ENCODE data around the gene TEN1.
"Not testable (repeated sequence)": the region's sequence is repeated elsewhere in the genome, so short reads cannot be mapped to it uniquely, and the experiment has no call there.

TEN1 gene

DNA sequence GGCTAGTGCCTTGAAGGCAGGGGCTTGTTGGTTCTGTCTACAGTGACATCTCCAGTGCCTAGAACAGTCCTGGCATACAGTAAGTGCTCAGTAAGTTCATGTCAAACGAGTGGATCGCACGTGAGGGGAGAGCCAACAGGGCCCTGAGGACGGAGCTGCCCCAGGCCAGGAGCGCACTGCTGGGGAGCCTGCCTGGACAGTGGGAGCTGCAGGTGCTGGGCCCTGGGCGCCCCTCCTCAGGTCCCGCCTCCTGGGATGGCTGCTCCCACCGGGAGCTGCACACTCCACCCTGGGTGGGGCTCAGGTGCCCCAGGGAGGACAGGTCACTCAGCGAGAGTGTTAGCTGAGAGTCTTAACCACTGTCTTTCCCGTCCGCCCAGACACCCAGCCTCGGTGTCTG is 46.3 kb downstream of the TEN1 start:
- DNase-seq (ENCODE audit: low read depth) = no peak

DNA sequence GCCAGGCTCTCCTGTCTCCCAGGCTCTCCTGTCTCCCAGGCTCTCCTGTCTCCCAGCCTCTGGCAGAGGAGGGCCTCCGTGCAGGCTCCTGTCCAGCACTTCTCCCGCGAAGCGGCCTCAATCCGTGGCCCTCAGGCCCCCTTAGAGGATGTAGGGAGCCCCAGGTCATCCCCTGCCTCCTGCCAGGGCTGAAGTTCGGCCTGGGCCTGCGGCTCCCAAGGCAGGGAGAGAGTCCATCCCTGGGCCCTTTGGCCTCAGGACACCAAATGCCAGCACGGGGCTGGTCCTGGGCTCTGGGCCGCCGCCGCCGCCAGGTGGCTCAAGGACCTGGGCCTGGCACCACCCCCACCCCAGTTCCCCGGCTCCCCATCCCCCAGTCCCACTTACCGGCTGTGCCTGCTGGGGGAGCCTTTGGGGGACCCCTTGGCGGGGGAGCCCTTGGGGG is 47.7 kb downstream of the TEN1 start:
- no peak for DNase-seq (ENCODE audit: low read depth)

DNA sequence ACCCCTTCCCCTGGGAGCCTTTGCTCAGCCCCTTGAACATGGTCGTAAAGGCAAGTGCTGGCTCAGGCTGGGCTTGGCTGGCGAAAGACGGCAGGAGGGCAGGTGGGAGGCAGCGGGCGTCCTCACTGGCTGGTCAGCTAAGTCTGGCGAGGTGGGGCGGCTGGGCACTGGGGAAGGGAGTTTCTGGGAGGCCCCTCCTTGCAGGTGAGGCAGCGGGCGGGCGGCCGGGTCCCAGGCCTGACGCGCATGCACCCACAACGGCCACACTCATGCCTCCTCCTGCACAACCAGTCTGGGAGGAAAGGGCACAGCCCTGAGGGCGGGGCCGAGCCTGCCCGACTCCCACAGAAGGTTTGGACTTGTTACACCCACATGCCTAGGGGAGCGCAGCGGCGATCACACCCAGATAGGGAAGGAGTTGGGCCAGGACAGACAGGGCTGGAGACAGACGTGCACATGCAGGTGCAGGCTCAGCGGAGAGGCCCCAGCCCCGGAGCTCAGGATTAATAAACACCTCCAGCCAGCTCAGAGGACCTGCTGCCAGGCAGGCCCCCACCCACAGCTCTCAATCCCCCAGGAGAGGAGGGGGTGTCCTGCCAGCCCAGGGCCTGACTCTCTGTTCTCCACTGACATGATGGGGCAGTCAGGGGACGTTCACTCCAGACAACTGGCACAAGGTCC is 48.3 kb downstream of the TEN1 start, which contains the start of gene EVPL:
EVPL (minus strand) TSS at position 148 of the 681 bp plus-strand sequence; CDS start at position 40, 108 bp downstream.
- no peak for DNase-seq (ENCODE audit: low read depth)

DNA sequence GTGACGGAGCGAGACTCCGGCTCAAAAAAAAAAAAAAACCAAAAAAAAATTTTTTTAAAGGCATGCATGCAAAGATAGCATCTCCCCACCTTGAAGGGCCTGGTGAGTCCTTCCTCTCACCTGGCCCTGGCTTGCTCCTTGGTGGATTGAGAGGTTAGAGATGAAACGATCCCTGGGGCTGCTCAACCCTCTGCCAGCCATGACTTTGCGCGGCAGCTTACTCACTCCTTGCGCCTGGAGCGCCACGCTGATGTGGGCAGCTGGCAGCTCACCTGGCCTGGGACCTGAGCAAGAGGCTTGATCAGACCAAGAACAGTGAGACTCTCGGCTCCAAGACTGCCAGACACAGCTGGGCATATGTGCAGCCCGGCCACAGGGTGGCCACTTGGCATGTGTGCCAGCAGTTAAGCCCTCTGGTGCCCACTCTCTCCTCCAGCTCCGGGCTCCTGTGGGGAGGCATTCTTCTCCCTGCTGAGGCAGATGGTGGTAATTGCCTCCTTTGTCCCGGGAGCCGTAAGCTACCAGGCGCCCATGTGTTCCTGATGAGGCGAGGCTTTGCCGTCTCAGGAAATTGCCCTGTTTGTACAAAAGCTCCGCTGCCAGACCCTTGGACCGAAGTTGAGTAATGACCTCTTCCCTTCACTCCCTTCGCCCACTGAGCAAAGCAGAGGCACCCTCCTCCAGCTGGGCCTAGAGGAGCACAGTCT is 53.2 kb downstream of the TEN1 start:
- DNase-seq (ENCODE audit: low read depth) = no peak

DNA sequence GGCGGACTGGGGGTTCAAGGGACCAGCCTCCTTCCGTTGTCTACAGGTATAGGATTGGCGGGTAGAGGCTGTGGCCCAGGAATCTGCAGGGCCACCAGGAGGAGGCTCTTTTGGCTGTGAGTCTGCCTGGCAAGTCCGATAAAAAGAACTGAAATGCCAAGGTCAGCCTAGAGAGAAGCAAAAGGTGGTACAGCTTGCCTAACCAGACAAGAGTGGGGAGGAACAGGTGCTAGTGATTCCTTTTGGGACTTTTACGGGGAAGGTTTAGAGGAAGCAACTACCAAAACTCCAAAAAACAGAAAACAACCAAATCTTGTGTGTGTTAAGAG is 53.7 kb downstream of the TEN1 start:
- DNase-seq (ENCODE audit: low read depth) = no peak

DNA sequence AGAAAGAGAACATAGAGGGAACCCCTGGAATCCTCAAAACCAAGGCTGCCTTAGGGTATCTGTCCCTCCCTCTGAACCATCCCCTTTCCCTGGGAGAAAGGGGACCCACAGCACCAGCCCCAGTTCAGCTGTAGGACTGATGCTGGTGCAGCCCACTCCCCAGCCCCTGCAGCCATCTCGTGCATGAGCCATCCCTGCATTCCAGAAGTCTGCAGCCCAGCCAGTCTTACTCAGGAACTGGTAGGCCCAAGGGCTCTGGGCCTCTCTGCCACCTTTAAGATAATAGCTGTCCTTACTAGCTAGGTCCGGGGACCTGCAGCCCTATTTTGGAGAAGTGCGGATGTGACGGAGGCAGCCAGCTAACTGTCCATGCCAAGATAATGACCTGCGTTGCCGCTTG is 54.1 kb downstream of the TEN1 start:
- no peak for DNase-seq (ENCODE audit: low read depth)

DNA sequence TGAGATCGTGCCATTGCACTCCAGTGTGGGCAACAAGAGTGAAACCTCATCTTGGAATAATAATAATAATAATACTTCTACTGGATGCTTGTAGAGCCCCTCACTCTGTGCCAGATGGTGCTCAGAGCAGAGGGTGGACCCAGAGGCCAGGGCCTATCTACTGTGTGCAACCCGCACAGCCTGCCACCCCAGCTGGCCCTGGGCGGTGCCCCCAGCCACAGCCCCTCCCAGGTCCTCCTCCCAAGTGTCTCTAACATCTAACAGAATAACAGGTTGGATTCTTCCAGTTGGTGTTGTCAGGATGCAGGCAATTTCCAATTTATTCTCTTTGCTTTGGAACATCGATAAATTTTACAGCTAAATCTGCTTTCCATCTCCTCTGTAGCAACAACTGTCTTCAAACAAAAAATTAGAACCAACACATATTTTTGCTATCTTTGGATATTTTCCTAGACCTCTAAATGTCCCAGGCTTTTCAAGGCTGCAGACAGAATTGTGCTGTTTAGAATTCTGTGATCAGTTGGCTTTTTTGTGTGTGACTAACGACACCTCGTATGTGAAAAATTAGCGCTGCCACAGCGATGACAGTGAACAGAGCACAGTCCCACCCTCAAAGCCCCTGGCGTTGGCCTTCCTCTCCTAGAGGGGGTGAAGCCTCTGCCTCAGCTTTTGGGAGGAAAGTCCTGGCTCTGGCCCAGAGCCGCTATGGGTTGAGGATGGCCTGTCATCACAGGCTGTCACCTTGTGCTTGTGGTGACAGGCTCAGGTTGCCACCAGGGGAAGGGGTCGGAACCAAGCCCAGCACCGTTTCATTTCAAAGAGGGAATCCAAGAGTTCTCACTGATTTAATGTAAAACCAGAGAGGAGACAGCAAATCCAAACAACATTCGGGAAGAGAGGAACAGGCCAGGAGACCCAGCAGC is 55.6 kb downstream of the TEN1 start:
- no peak for DNase-seq (ENCODE audit: low read depth)

DNA sequence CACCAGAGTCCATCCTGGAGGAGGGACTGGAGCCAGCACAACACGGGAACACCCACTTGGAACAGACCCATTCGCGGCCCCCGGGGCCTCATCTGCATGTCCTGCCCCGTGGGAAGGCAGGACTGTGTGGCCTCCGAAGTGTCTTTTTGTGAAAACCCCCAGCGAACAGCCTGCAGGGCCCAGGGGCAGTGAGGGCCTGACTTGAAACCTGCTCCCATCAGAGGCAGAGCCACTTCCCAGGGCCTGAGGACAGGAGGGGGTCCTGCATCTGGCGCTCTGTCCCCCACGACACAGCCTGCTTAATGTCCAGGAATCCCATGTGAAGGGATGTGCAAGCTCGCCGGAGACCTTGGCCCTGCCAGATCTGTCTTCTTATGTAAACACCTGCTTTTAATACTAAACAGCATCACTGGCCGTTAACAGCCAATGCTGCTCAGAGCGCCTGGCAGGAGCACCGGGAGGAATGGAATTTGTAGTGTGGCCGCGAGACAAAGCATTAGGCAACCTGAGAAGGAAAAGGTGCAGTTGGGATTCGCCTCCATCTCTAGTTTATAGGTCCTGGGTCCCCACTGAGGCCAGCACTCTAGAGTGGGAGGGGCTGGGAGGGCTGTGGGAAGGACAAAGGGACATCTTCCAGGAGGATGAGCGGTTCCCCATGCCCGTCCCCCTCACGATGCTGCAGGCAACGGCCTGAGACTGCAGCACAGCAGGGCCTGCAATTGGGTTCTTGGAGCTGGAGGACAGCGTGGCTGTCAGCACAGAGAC is 57.6 kb downstream of the TEN1 start:
- no peak for DNase-seq (ENCODE audit: low read depth)

DNA sequence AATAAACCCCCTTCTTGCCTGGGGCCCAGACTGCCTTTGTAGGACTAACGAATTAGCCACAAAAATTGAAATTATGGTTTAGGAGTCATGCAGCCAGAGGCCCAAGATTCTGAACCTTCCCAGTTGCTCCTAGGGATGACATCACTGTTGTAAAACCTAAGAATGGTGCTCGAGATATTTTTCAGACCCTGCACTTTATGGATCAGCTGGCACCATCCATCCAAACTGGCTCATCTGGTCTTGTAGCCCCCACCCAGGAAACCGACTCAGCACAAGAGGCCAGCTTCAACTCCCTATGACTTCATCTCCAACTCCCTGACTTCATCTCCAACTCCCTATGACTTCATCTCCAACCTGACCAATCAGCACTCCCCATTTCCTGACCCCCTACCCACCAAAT is 59.0 kb downstream of the TEN1 start:
- DNase-seq (ENCODE audit: low read depth) = no peak

DNA sequence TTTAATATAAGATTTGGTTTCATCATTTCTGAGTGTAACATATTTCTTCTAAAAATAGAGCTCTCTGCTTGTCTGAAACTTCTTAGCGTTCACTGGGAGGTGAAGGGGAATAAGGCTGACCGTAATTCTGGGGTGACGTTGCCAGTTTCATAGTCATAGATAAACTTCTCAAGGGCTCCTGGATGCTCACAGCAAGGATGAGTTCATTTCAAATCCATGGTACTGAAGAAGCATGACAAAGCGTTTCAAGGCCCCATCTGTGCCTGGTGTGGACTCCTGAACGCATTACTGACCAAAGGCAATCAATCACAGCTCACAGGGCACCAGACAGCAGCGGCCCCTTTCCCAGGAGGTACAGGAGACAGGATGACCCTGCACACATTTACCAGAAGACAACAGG is 60.1 kb downstream of the TEN1 start:
- no peak for DNase-seq (ENCODE audit: low read depth)

DNA sequence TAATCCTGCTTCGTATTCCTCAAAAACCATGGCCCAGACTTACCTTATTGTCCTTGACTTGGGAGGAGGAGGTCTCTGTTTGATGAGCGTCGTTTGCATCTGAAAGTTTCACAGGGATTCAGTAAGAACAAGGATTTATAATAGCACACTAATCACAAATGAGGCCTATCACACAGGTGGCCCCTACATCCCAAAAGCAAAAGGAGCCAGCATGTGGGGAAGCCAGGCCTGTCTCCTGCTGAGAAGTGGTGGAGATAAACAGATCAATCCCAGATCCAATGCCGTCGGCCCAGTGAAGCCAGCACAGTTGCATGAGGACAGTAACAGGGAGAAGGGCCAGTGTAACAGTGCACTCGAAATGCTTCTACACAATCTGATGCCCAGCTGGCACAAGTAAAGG is 61.3 kb downstream of the TEN1 start:
- no peak for DNase-seq (ENCODE audit: low read depth)

DNA sequence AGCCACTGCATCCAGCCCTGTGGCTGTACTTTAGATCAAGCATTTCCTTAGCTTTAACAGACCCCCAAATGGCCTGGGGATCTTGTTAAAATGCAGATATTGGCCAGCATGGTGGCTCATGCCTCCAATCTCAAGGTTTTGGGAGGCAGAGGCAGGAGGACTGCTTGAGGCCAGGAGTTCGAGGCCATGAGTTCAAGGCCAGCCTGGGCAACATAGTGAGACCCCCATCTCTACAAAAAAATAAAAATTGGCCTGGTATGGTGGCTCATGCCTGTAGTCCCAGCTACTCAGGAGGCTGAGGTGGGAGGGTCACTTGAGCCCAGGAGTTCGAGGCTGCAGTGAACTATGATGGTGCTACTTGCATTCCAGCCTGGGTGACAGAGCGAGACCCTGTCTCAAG is 63.8 kb downstream of the TEN1 start:
- DNase-seq (ENCODE audit: low read depth) = not testable (repeated sequence)

DNA sequence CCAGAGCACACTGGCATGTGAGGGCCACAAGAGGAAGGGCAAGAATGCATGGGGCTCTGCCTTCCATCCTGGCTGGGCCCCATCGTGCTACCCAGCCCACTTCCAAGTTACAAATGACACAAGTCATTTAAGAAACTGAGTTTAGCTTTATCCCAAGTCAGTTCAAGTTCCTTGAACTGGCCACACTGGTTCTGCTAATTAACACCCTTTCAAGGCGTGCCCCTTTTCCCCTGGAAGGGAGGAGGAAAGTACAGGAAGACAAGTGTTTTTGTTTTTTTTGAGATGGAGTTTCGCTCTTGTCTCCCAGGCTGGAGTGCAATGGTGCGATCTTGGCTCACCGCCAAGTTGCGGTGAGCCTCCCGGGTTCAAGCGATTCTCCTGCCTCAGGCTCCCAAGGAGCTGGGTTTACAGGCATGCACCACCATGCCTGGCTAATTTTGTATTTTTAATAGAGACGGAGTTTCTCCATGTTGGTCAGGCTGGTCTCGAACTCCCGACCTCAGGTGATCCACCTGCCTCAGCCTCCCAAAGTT is 65.5 kb downstream of the TEN1 start:
- DNase-seq (ENCODE audit: low read depth) = not testable (repeated sequence)

DNA sequence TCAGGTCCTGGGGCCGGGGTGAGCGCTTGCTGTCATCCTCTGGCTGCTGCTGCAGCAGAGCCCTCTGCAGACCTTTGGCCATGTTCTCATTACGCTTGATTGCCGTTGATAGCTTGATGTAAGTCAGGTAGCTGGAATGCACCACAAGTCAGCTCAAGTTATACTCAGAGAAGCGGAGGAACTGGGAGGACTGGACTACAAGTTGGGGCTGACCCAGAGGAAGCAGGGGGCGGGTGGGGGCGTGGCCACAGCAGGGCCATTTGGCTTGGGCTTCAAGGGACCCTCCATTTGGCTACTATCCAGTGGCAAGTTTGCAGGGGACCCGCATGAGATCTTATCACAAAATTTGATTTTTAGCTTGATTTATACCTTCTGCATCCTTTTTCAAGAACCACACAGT is 67.0 kb downstream of the TEN1 start:
- no peak for DNase-seq (ENCODE audit: low read depth)

DNA sequence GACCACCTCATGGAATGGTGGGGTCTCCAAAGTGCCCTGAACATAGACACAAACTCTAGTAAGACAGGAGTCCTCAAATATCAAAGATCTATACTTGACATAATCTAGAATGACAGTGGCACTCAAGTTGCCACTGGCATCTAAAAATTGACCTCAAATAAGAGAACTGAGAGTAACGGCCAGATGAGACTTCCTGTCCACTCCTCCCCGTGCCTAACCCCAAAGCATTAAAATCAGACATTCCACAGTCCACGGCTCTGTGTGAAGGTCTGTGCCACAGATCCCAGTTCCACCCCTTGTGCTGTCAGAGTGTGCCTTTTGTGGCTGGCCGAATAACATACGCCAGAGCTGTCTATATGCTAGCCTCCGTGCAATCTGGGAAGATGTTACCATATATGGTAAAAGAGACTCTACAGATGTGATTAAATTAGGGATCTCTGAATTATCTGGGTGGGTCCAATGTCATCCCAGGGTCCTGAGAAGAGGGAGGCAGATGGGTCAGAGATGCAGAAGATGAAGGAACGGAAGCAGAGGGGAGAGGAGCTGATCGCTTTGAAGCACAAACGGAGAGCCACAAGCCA is 69.1 kb downstream of the TEN1 start:
- no peak for DNase-seq (ENCODE audit: low read depth)

DNA sequence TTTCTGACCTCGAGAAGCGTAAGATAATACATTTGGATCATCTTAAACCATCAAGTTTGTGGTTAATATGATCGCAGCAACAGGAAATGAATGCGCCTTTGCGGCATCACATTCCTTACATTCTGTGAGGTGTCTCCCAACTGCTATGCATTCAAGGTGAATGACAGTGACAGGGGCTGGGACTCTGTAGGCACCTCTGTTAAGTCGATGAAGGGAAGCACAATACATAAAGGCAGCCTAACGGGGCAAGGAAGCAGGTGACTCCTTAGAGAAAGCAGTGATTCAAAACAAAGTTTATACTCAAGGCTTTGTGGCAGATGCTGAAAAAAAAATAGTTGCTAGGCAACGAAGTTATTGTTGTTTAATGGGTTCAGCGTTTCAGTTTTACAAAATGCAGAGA is 69.7 kb downstream of the TEN1 start:
- no peak for DNase-seq (ENCODE audit: low read depth)

DNA sequence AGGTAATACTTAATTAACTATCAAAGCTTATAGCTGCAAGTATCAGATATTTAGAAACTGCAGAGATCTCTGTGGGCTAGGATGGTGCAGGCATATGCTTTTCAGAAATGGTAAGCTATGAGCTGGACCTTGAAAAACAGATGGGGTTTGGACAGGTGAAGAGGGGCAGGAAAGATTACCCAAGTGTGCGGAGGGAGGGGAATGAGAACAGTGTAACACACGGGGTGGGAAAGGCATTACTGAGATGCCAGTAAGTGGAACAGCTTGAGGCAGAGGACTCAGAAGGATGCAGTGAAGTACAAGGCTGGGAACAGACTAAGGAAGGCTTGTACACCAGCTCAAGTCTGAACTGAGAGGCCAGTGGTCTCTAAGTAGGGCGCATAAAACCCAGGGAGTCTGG is 70.2 kb downstream of the TEN1 start:
- DNase-seq (ENCODE audit: low read depth) = no peak

DNA sequence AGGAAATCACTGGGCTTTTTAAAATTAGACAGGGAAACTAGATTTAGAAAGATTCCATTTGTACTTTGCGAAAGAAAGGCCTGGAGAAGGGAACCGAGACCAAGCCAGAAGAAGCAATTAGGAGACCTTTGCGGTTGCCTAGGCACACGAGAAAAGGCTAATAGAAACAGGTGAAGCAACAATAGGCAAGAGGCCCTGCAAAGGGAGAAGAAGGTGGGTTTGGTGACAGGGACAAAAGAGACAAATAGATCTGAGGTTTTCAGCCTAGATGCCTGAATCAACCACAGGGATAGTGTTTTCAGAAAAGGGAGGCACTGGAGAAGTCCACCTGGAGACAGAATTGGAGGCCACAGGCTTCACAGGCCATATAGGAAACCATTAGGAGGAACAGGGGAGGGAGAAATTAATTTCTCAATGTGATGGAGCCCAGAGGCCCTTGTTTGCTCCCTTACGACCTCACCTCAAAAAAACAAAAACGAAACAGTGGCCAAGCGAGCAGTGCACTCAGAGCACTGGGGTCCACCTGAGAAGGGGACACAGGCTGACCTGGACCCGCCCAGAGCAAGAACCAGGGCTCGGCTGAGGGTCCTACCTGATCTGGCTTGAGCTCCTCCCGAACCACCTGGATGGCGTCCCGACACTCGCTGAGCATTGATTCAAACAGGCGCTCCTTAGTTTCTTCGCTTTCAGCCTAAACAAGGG is 70.9 kb downstream of the TEN1 start:
- no peak for DNase-seq (ENCODE audit: low read depth)
